GM18870 (cell line): Measurements from ENCODE around the gene STK25.
"Not testable (repeated sequence)": the region's sequence is repeated elsewhere in the genome, so short reads cannot be mapped to it uniquely, and the experiment has no call there.

ENCODE experiments used
- ATAC-seq: cut with Tn5 transposase; IDR thresholded peaks from one replicate; pipeline ENCODE4 v1.9.1; 2021; ENCODE audit warnings: moderate library complexity; ENCODE audit not compliant: unreplicated experiment

Gene STK25

GRCh38 chr2:241511091-241511741 is 2.8 kb upstream of the STK25 start:
- ATAC-seq, result no peak

- no peak for ATAC-seq
Observed at GRCh38 chr2:241509155-241509784, 886 bp upstream of the STK25 start.

- no peak for ATAC-seq
Observed at GRCh38 chr2:241507430-241508239, 749 bp downstream of the STK25 start.

GRCh38 chr2:241506793-241507429 is 1.5 kb downstream of the STK25 start:
- ATAC-seq, result no peak

GRCh38 chr2:241506317-241506716 is 2.1 kb downstream of the STK25 start:
- not testable (repeated sequence) for ATAC-seq

GRCh38 chr2:241505781-241506201 is 2.6 kb downstream of the STK25 start:
- no peak for ATAC-seq

- ATAC-seq, result no peak
Observed at GRCh38 chr2:241505086-241505780, 3.2 kb downstream of the STK25 start.

GRCh38 chr2:241503776-241504392 is 4.5 kb downstream of the STK25 start:
- ATAC-seq, result no peak

GRCh38 chr2:241502281-241502680 is 6.1 kb downstream of the STK25 start:
- no peak for ATAC-seq

GRCh38 chr2:241501551-241501950 is 6.8 kb downstream of the STK25 start:
- no peak for ATAC-seq

GRCh38 chr2:241501099-241501541 is 7.3 kb downstream of the STK25 start:
- no peak for ATAC-seq

GRCh38 chr2:241500431-241500975 is 7.9 kb downstream of the STK25 start:
- ATAC-seq, result no peak

- no peak for ATAC-seq
Observed at GRCh38 chr2:241500016-241500415, 8.4 kb downstream of the STK25 start.

GRCh38 chr2:241499146-241499965 is 9.0 kb downstream of the STK25 start:
- ATAC-seq, result no peak

- no peak for ATAC-seq
Observed at GRCh38 chr2:241498115-241499070, 10.0 kb downstream of the STK25 start.

GRCh38 chr2:241496904-241497877 is 11.2 kb downstream of the STK25 start:
- ATAC-seq, result no peak
